ENCODE data around the gene UBE2D1. TPM values are rescaled to one million over a fixed set of nuclear protein-coding genes. Genes with fewer than 3 reads are reported as not detected.
A peak's percentile ranks its signal among the peaks of the same experiment; 100 is the strongest.

The UBE2D1 gene
- total and polyA plus RNA-seq, 2 of the 4 experiments (the other 2 are of a cell fraction) = 9.1 to 9.7 TPM

DNA sequence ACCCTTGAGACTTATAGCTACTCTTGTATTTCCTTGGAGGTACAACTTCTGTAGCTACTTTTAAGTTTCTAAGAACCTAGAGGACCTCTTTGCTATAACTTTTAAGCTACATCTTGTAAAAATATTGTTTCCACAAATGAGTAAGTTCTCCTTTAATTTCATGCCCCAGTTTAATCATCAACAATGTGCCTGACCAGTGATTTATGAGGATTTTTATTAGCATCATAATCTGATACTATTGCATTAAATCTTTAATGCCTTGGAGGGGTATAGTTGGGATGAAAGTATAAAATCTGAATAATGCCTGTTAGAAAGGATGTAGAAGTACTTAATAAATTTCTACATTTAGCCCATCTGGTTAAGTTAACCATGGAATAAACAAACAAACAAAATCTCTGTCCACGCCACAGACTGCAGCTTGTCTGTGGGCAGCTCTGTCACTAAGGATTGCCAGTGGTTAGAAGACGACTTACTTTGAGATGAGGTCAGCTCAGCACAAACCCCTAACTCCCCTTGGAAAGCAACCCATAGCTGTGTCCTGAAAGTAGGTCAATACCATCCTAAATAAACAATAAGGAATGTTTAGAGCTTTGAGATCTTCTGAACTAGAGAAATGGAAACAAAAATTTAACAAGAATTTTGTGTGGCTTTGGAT lies 18.3 kb downstream of the UBE2D1 start:
- in situ Hi-C loops (cut with MboI; ENCODE audit: low sequenced_read_pairs) = no loop called here
- DNase-seq (peak; percentile 4), ATAC-seq (ENCODE audit: low read depth) (peak; percentile 58)
- no peak overlapping the region for H4K8ac ChIP-seq (ENCODE audit: low read depth in 2 of 2, low read length in 2 of 2)
- H2BK5ac ChIP-seq (ENCODE audit: low read depth, low read length, poor library complexity, severe bottlenecking) = no peak overlapping the region
- H4K20me1 ChIP-seq (ENCODE audit: insufficient read depth, low read length) = peaks cover 10% of the 10 kb centered on the region; the same call in 1 of the 2 replicates
- peaks cover 17 to 33% of the 10 kb centered on the region in 2 experiments; a peak in 3 of 4 replicates for H3K79me1 ChIP-seq (ENCODE audit: low read depth in 1 of 2, low read length in 2 of 2)
- no peak overlapping the region for H2AFZ ChIP-seq (replicated peaks; ENCODE audit: low read length, poor library complexity)
- ChIA-PET CTCF (interaction anchor here (0.8 kb wide), 1 partner anchor 39 kb away, joined by 3 read pairs; no protein-coding TSS in a partner anchor), POLR2A (ENCODE audit: unreplicated experiment) (no interaction called here)
- BruUV-seq (replicated peaks) = no TSS peak
- no peak overlapping the region for H4K91ac ChIP-seq (ENCODE audit: insufficient read depth, low read depth, low read length)
- no peaks in the 10 kb centered on the region for H3K27me3 ChIP-seq (ENCODE audit: control insufficient read depth, insufficient read depth, low read length)
- H3K9me3 ChIP-seq (ENCODE audit: control insufficient read depth, insufficient read depth, low read length) = no peaks in the 10 kb centered on the region
- H3K23ac ChIP-seq (ENCODE audit: low read depth, low read length) = 0 out of 2 replicates have a peak overlapping the region, but pooled peaks have one; percentile 59
- peaks cover 6% of the 10 kb centered on the region for H3K4me1 ChIP-seq (ENCODE audit: control insufficient read depth, insufficient read depth, low read length)
- H3K9ac ChIP-seq (ENCODE audit: low read depth, low read length) = no peak overlapping the region
- H3K4me2 ChIP-seq (ENCODE audit: low read depth, low read length) = peak overlapping the region; percentile 22; the same call in 1 of the 2 replicates
- 0 out of 2 replicates have a peak overlapping the region, but pooled peaks have one; percentile 31 for H2AK5ac ChIP-seq (ENCODE audit: low read depth, low read length)
- H3K36me3 ChIP-seq (ENCODE audit: control insufficient read depth, insufficient read depth, low read length) = no peaks in the 10 kb centered on the region
- H3K14ac ChIP-seq (replicated peaks; ENCODE audit: low read depth, low read length) = 0 out of 2 replicates have a peak overlapping the region, but pooled peaks have one; percentile 52
- no peak overlapping the region for H2BK15ac ChIP-seq (ENCODE audit: low read depth, low read length)
- intact Hi-C loops (cut with micrococcal nuclease) = no loop called here
- H4K5ac ChIP-seq (ENCODE audit: low read depth, low read length) = no peak overlapping the region
- dilution Hi-C loops (cut with HindIII; ENCODE audit: low sequenced_read_pairs, unreplicated experiment) = no loop called here
- peak overlapping the region; percentile 71 for H2AK9ac ChIP-seq (replicated peaks; ENCODE audit: low read depth, low read length, poor library complexity)
- no peak overlapping the region for H2BK120ac ChIP-seq (ENCODE audit: low read depth, low read length)
- no peak overlapping the region for H3K4ac ChIP-seq (ENCODE audit: low read depth, low read length)
- H3K27ac ChIP-seq (ENCODE audit: insufficient read depth, low read length) = no peak overlapping the region
- WGBS, 2 experiments (ENCODE audit: extremely low coverage in 2 of 2, insufficient read length in 1 of 2) = no CpG with 5 or more reads among the region's 2 CpGs
- H3K18ac ChIP-seq (ENCODE audit: low read depth, low read length) = no peak overlapping the region
- H3K56ac ChIP-seq (ENCODE audit: extremely low read depth, insufficient read depth, low read length) = no peak overlapping the region
- H2BK20ac ChIP-seq (ENCODE audit: low read depth, low read length) = no peak overlapping the region
- peaks cover 5% of the 10 kb centered on the region; the same call in 1 of the 2 replicates for H3K9me1 ChIP-seq (ENCODE audit: insufficient read depth, low read length)
- H3K4me3 ChIP-seq (ENCODE audit: insufficient read depth, low read depth, low read length) = no peak overlapping the region
- TF ChIP-seq, protein P1, sequence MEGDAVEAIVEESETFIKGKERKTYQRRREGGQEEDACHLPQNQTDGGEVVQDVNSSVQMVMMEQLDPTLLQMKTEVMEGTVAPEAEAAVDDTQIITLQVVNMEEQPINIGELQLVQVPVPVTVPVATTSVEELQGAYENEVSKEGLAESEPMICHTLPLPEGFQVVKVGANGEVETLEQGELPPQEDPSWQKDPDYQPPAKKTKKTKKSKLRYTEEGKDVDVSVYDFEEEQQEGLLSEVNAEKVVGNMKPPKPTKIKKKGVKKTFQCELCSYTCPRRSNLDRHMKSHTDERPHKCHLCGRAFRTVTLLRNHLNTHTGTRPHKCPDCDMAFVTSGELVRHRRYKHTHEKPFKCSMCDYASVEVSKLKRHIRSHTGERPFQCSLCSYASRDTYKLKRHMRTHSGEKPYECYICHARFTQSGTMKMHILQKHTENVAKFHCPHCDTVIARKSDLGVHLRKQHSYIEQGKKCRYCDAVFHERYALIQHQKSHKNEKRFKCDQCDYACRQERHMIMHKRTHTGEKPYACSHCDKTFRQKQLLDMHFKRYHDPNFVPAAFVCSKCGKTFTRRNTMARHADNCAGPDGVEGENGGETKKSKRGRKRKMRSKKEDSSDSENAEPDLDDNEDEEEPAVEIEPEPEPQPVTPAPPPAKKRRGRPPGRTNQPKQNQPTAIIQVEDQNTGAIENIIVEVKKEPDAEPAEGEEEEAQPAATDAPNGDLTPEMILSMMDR (conservative IDR thresholded peaks at IDR 0.05; ENCODE audit: low read depth, low read length) = no peak
- TF ChIP-seq BHLHE40 (IDR thresholded peaks at IDR 0.05; ENCODE audit: low read depth, low read length) = no peak
- no peak for TF ChIP-seq NFE2L2 (IDR thresholded peaks at IDR 0.05; ENCODE audit: low read depth, low read length)
- TF ChIP-seq, protein P2, sequence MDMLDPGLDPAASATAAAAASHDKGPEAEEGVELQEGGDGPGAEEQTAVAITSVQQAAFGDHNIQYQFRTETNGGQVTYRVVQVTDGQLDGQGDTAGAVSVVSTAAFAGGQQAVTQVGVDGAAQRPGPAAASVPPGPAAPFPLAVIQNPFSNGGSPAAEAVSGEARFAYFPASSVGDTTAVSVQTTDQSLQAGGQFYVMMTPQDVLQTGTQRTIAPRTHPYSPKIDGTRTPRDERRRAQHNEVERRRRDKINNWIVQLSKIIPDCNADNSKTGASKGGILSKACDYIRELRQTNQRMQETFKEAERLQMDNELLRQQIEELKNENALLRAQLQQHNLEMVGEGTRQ (IDR thresholded peaks at IDR 0.05; ENCODE audit: low read depth, low read length) = no peak
- no peak for TF ChIP-seq FOS (IDR thresholded peaks at IDR 0.05; ENCODE audit: low read depth, low read length)
- TF ChIP-seq CEBPB (IDR thresholded peaks at IDR 0.05; ENCODE audit: low read depth, low read length) = no peak
- TF ChIP-seq CHD1 (IDR thresholded peaks at IDR 0.05; ENCODE audit: low read depth, low read length) = no peak
- TF ChIP-seq MAFK (IDR thresholded peaks at IDR 0.05; ENCODE audit: low read depth, low read length) = no peak
- TF ChIP-seq, protein P3, sequence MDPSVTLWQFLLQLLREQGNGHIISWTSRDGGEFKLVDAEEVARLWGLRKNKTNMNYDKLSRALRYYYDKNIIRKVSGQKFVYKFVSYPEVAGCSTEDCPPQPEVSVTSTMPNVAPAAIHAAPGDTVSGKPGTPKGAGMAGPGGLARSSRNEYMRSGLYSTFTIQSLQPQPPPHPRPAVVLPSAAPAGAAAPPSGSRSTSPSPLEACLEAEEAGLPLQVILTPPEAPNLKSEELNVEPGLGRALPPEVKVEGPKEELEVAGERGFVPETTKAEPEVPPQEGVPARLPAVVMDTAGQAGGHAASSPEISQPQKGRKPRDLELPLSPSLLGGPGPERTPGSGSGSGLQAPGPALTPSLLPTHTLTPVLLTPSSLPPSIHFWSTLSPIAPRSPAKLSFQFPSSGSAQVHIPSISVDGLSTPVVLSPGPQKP (IDR thresholded peaks at IDR 0.05; ENCODE audit: borderline replicate concordance, low read depth, low read length) = no peak
- no peak for TF ChIP-seq SMC3 (IDR thresholded peaks at IDR 0.05; ENCODE audit: low read depth, low read length)
- TF ChIP-seq RAD21 (IDR thresholded peaks at IDR 0.05; ENCODE audit: low read length) = no peak
- TF ChIP-seq RCOR1 (IDR thresholded peaks at IDR 0.05; ENCODE audit: insufficient replicate concordance, low read length) = no peak
- TF ChIP-seq MAZ (IDR thresholded peaks at IDR 0.05; ENCODE audit: borderline replicate concordance, low read depth, low read length) = no peak
- TF ChIP-seq RFX5 (IDR thresholded peaks at IDR 0.05; ENCODE audit: low read depth, low read length) = no peak
- no peak for TF ChIP-seq MXI1 (IDR thresholded peaks at IDR 0.05; ENCODE audit: borderline replicate concordance, low read depth, low read length)
